Smooth muscle cell (in vitro differentiated cells): Measurements from ENCODE around the gene NDUFAF8. TPM values are rescaled to one million over a fixed set of nuclear protein-coding genes. Genes with fewer than 3 reads are reported as not detected.

Experiments
- DNase-seq: peaks from one replicate; lab custom pipeline; 2025; ENCODE audit not compliant: unreplicated experiment; lab: John Stamatoyannopoulos, UW
- H2AFZ ChIP-seq: fragments of 200-600 bp; sonication (generic); 2 replicates; pipeline ENCODE4 v1.6.0; 2016; ENCODE audit warnings: antibody characterized with exemption, low read depth, mild to moderate bottlenecking
- H3F3A ChIP-seq: fragments of 200-600 bp; sonication (generic); 2 replicates; pipeline ENCODE4 v1.6.0; 2017; ENCODE audit warnings: antibody characterized with exemption, low read depth
- H3K27ac ChIP-seq: fragments of 200-600 bp; sonication (generic); 2 replicates; pipeline ENCODE4 v1.5.1; 2016; ENCODE audit warnings: low read depth, mild to moderate bottlenecking
- H3K27me3 ChIP-seq: fragments of 200-600 bp; sonication (generic); 2 replicates; pipeline ENCODE4 v1.6.1; 2016; ENCODE audit warnings: low read depth, mild to moderate bottlenecking
- H3K36me3 ChIP-seq: fragments of 200-600 bp; sonication (generic); 2 replicates; pipeline ENCODE4 v1.5.1; 2016; ENCODE audit warnings: low read depth
- H3K4me1 ChIP-seq: fragments of 200-600 bp; sonication (generic); 2 replicates; pipeline ENCODE4 v1.5.1; 2016; ENCODE audit warnings: low read depth
- H3K4me2 ChIP-seq: fragments of 200-600 bp; sonication (generic); 2 replicates; pipeline ENCODE4 v1.6.0; 2016; ENCODE audit warnings: mild to moderate bottlenecking
- H3K4me3 ChIP-seq: fragments of 200-600 bp; sonication (generic); 2 replicates; pipeline ENCODE4 v1.5.1; 2016; ENCODE audit warnings: mild to moderate bottlenecking
- H3K79me2 ChIP-seq: fragments of 200-600 bp; sonication (generic); 2 replicates; pipeline ENCODE4 v1.6.0; 2016; ENCODE audit warnings: low read depth, mild to moderate bottlenecking
- H3K9ac ChIP-seq: fragments of 200-600 bp; sonication (generic); 2 replicates; pipeline ENCODE4 v1.6.0; 2016; ENCODE audit warnings: low read depth
- H3K9me3 ChIP-seq: fragments of 200-600 bp; sonication (generic); replicated peaks from 2 replicates; pipeline ENCODE4 v1.5.1; 2016; ENCODE audit warnings: low read depth
- H4K20me1 ChIP-seq: fragments of 200-600 bp; sonication (generic); 2 replicates; pipeline ENCODE4 v1.6.0; 2016; ENCODE audit warnings: low read depth
- WGBS: methylation state at CpG from one replicate; pipeline ENCODE4 v1.1.7; 2016; ENCODE audit warnings: low lambda C conversion rate; 5-methylcytosine and 5-hydroxymethylcytosine counted together
- polyA plus RNA-seq: library from polyadenylated mRNA; unstranded; fragments of >200 nt; fragmentation: Nextera tagmentation; extraction: Ambion mirVana; gene quantifications from 2 replicates; pipeline ENCODE4 v1.2.1, GENCODE V29; 2016
- total RNA-seq: library from RNA; depleted of rRNA; stranded (reverse); fragments of >200 nt; gene quantifications from 2 replicates; pipeline ENCODE4 v1.2.3, GENCODE V29; 2014
- TF ChIP-seq, protein P1 (sequence below): fragments of 200-600 bp; sonication (generic); IDR thresholded peaks from 2 replicates; pipeline ENCODE4 v1.5.1; 2017; ENCODE audit warnings: borderline replicate concordance, mild to moderate bottlenecking, antibody characterized with exemption; ENCODE audit not compliant: insufficient read depth, poor library complexity, severe bottlenecking

The NDUFAF8 gene
- total and polyA plus RNA-seq, 2 experiments from 2014 or later = 60.6 to 111 TPM

DNA sequence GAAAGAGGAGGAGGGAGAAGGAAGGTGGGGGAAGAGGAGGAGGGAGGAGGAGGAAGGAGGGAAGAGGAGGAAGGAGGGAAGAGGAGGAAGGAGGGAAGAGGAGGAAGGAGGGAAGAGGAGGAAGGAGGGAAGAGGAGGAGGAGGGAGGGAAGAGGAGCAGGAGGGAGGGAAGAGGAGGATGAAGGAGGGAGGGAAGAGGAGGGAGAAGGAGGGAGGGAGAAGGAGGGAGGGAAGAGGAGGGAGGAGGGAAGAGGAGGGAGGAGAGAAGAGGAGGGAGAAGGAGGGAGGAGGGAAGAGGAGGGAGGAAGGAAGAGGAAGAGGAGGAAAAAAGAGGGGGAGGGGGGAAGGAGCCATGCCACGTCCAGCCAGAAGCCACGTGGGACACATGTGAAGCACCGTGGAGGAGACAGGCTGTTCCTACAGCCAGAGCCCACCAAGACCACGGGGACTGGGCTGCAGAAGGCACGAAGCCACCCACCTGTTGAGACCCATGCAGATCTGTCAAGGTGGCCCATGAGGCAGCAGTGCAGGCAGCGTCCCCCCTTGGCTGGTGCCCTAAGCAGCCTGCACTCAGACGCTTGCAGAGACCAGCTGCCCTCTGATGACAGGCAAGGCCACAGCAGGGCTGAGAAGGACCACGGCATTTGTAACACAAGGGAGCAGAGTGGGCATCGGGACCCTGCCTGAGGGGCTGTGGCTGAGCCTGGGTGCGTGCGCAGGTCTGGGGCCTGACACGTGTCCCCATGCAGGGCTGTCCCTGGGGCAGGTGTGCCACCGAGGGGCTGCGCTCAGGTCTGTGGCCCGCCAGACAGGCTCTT, 10.3 kb downstream of the NDUFAF8 start:
- whole genome bisulfite sequencing = 96% methylated on average over 12 of the region's 15 CpGs
- no peaks in the 10 kb centered on the region for H3K79me2 ChIP-seq
- no peak for DNase-seq
- H3K4me3 ChIP-seq = no peak overlapping the region
- H3F3A ChIP-seq = no peaks in the 10 kb centered on the region
- H3K27ac ChIP-seq = no peak overlapping the region
- no peaks in the 10 kb centered on the region for H3K27me3 ChIP-seq
- no peak overlapping the region for H2AFZ ChIP-seq
- H3K4me2 ChIP-seq = no peak overlapping the region
- H3K9me3 ChIP-seq = no peaks in the 10 kb centered on the region
- no peaks in the 10 kb centered on the region for H3K36me3 ChIP-seq
- no peak overlapping the region for H3K9ac ChIP-seq
- H3K4me1 ChIP-seq = no peaks in the 10 kb centered on the region
- TF ChIP-seq, protein P1, sequence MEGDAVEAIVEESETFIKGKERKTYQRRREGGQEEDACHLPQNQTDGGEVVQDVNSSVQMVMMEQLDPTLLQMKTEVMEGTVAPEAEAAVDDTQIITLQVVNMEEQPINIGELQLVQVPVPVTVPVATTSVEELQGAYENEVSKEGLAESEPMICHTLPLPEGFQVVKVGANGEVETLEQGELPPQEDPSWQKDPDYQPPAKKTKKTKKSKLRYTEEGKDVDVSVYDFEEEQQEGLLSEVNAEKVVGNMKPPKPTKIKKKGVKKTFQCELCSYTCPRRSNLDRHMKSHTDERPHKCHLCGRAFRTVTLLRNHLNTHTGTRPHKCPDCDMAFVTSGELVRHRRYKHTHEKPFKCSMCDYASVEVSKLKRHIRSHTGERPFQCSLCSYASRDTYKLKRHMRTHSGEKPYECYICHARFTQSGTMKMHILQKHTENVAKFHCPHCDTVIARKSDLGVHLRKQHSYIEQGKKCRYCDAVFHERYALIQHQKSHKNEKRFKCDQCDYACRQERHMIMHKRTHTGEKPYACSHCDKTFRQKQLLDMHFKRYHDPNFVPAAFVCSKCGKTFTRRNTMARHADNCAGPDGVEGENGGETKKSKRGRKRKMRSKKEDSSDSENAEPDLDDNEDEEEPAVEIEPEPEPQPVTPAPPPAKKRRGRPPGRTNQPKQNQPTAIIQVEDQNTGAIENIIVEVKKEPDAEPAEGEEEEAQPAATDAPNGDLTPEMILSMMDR = no peak
- peaks cover 15% of the 10 kb centered on the region for H4K20me1 ChIP-seq

DNA sequence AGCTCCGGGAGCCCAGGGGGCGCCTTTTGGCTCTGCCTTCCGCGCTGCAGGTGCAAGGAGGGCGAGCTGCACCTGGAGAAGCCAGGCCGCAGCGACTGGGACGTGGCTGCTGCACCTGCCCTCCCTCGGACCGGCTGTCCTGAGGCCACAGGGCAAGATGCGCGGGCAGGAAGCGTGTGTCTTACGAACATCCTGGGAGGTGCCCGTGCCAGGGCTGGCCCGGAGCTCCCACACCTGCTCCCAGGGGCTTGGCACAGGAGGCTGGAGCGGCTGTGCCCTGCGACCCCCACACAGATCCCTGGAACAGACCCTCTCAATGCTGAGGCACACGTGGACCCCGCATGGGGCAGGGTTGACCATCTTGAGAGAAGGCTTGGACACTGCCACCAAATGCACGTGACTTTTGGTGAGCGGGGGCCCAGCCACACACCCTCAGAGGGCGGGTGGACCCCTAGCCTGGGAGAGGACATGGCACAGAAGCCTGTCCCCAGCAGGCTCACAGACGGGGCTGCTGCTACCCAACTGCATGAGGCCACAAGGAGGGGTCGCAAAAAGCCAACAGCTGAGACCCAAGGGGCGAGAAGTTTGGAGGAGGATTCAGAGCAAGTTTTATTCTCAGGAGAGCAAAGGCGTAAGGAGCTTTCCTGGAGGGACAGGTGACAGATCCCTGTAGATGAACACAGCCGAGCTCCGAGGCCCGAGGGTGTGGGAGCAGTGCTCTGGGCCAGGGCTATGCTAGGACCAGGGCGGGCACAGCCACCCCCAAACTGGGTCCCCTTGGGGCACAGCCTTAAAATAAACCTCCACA, 11.4 kb downstream of the NDUFAF8 start:
- Histone ChIP-seq H3K27me3 (no peaks in the 10 kb centered on the region), H3K4me1 (no peaks in the 10 kb centered on the region), H3K4me2 (no peak overlapping the region), H3F3A (no peaks in the 10 kb centered on the region), H3K27ac (no peak overlapping the region), H3K4me3 (no peak overlapping the region), H3K9ac (no peak overlapping the region), H3K79me2 (no peaks in the 10 kb centered on the region), H3K36me3 (no peaks in the 10 kb centered on the region), H4K20me1 (peaks cover 21% of the 10 kb centered on the region), H3K9me3 (no peaks in the 10 kb centered on the region), H2AFZ (no peak overlapping the region)
- TF ChIP-seq, protein P1 = no peak
- WGBS = 96% methylated on average over 31 of the region's 31 CpGs
- no peak for DNase-seq

DNA sequence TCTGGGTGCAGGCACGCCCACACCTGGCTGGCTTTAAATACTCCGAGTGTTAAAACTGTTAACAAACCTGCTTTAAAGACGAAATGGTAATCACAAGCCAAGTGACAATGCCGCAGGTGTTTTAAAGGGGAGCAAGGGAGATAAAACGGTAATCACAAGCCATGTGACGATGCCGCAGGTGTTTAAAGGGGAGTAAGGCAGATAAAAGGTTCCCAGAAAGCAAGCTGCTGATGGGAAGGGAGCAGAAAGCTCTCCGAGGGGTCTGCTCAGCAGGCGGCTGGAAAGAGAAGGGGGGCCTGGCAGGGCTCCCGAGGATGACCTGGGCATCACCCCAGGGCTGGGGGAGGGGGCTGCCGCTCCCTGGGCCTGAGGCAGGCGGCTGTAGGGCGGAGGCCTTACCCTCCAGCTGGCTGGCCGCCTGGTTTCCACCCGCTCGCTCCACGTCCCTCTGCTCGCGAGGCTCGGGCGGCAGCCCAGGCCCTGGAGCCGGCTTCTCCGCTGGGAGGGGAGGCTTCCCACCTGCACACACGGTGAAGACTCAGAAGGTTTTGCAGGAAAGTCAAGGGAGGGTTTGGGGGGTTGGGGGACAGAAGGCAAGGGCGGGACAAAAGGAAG, 12.1 kb downstream of the NDUFAF8 start:
- Histone ChIP-seq H3K4me2 (no peak overlapping the region), H3K27ac (no peak overlapping the region), H3K36me3 (no peaks in the 10 kb centered on the region), H3K79me2 (no peaks in the 10 kb centered on the region), H2AFZ (no peak overlapping the region), H3K4me1 (no peaks in the 10 kb centered on the region), H3F3A (no peaks in the 10 kb centered on the region), H3K9ac (no peak overlapping the region), H3K27me3 (no peaks in the 10 kb centered on the region), H4K20me1 (peaks cover 23% of the 10 kb centered on the region), H3K4me3 (no peak overlapping the region), H3K9me3 (no peaks in the 10 kb centered on the region)
- WGBS = 94% methylated on average over 25 of the region's 25 CpGs
- TF ChIP-seq, protein P1 = no peak
- no peak for DNase-seq
